GM18861 (cell line): Measurements from ENCODE around the gene ZFAND3.

Experiments
- ATAC-seq: cut with Tn5 transposase; IDR thresholded peaks from one replicate; pipeline ENCODE4 v1.9.1; 2021; ENCODE audit not compliant: unreplicated experiment

ZFAND3 gene

DNA sequence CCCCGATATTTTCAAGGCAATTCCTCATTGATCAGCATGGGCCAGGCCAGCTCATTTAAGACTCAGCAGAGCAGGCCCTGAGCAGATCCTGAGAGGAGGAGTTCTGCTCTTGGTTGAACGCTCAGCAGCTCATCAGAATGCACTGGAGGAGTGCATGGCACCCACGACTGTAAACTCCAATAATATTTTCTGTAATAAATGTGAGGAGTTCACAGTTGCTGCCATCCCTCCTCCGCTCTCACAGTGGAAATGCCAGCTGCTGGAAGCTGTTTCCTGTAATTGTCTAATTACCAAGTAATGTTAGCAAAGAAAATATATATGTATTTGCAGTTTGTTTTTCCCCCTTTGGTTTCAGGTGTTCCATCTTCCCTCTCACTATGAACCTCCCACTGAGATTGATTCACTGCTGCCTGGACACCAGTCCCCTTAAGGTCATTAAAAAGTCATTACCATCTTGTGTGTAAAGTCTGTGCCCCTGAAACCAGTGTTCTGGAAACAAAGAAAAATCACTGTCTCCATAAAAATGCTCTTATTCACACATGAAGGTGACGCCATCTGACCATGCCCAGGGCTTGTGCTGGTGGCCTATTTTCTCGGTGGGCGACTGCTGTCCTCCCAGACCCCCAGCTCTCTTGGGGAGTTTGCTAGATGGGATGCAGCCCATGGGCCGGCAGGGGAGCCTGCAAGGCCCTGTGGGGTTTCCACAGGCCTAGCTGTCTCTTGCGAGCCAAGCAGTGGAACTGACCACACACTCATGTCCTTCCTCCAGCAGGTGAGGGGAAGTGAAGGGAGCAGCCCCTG lies 374.2 kb downstream of the ZFAND3 start:
- no peak for ATAC-seq

DNA sequence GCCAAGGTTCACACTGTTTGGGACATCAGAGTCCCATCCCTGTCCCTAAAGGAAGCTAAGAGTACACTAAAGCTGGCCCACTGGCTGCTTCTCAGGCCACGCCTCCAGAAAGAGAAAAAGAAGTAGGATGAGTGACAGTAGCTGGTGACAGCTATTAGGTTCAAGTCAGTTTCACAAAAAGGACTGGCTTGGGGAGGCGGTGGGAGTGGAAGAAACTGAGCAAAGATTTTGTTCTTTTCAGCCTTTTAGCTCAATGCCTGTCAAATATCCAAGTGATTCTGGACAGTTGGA lies 374.7 kb downstream of the ZFAND3 start:
- no peak for ATAC-seq

DNA sequence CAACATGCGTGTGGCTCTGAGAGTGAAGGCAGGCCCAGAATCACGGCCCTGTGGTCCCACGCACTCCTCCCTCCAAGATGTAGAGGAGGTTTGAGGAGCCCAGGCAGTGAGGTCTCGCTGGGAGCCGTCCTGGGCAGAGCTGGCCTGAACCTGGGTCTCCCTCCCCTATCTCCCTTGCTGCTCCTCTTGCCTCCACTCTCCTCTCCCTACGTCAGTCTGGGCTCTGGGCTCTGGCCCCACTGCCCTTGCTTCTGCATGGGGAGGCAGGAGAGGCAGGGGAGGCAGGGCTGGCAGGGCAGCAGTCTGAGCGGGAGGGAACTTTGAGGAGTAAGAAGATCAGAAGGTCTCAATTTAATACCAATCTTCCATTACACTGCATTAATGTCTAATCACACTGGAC lies 375.1 kb downstream of the ZFAND3 start:
- ATAC-seq: no peak

DNA sequence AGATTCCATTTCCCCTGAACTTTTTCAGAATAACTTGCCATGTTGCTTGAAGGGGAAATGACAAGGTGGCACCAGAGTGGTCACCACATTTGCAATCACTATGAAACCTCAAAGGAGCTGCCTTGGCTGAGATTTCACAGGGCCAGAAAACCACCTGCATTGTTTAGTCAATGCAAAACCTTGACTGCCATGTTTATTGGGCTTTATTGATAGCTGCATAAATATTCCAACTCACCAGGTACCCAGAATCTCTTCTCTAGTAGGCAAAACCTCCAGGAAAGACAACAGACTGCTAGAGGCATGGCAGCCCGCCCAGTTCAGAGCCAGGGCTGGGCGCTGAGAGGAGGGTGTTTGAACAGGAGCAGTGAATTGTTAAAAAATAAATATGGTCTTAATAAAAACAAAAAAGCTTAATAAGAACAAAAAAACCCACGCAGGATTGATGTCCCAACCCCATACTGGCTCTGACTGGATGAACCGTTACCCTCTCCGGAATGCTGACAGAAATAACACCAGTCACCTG lies 375.6 kb downstream of the ZFAND3 start:
- ATAC-seq: no peak

DNA sequence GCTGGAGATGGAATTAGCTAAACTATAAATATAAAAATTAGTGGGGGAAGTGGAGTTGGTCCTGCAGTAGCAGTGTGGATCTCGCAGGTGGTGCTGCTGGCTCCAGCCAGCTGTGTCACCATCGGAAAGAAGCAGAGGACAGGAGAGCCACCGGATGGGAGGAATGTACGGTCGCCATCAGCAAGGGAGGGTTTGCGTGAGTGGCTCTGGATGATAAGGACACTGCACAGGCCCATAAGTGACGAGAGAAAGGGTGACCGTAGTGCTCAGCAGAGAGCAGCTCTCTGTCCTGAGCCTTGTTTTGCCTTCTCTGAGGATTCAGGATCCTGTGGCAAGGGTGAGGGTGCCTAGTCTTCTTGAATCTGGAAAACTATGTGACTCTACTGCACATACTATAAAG lies 378.7 kb downstream of the ZFAND3 start:
- no peak for ATAC-seq
